H7 (cell line): ENCODE measurements around the gene UTP4. TPM values are rescaled to one million over a fixed set of nuclear protein-coding genes. Genes with fewer than 3 reads are reported as not detected.

Experiments used
- DNase-seq: peaks from one replicate; pipeline ENCODE4 v3.0.0; 2012
- H3K27me3 ChIP-seq: 2 replicates; pipeline ENCODE4 v1.6.0; 2011; ENCODE audit warnings: mild to moderate bottlenecking, low read length; ENCODE audit not compliant: control insufficient read depth, insufficient read depth
- H3K36me3 ChIP-seq: replicated peaks from 2 replicates; pipeline ENCODE4 v1.5.1; 2011; ENCODE audit warnings: low read length; ENCODE audit not compliant: control insufficient read depth, insufficient read depth
- H3K4me3 ChIP-seq: 2 replicates; pipeline ENCODE4 v1.5.1; 2011; ENCODE audit warnings: low read depth, mild to moderate bottlenecking, control low read depth, low read length, moderate library complexity; ENCODE audit not compliant: insufficient read depth
- total RNA-seq: library from RNA; depleted of rRNA; stranded (reverse); fragments of >200 nt; shearing (Covaris generic); gene quantifications from 2 replicates; pipeline ENCODE4 v1.2.3, GENCODE V29; 2014

The UTP4 gene
- total RNA-seq, 1 experiment from 2014 or later: 27.7 TPM

DNA sequence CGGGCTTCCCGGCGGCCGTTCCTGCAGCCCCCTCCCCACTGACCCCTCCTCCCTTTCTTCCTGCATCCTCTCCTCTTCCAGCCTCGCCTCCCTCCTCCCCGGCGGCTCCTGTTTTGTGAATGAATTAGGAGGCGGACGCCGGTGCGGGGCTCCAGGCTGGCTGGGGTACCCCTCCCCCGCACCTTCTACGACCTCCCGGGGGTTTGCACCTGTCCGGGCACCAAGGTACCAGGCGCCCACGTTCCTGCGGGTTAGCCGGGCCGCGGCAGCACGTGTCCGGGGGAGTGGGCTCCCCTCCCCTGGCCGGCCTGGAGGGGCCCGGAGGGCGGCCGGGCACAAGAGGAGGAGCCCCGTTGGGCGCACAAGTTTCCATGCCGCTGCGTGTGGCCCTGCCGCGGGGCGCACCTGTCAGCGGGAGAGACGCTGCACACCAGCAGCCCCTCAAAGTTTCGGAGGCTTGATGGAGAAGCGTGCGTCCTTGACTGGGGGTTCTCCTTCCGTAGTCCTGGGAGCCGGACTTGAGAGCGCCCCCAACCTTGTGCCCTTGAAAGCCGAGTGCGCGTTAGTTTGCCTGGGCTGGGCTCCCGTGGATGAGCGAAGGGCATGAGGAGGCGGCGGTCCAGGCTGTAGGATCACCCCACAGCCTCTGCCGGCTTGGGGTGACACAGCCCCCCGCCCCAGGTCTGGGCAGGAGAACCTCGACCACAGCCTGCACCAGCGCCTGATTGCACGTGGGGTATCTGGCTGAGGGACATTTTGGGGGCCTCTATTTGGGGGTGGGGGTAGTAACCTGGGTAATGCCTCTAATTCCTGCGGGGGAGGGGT lies 25.7 kb upstream of the UTP4 start:
- peak overlapping the region; percentile 81 for H3K4me3 ChIP-seq
- peaks cover 19% of the 10 kb centered on the region for H3K36me3 ChIP-seq
- no peaks in the 10 kb centered on the region; the same call in 1 of the 2 replicates for H3K27me3 ChIP-seq
- peak; percentile 93 for DNase-seq

DNA sequence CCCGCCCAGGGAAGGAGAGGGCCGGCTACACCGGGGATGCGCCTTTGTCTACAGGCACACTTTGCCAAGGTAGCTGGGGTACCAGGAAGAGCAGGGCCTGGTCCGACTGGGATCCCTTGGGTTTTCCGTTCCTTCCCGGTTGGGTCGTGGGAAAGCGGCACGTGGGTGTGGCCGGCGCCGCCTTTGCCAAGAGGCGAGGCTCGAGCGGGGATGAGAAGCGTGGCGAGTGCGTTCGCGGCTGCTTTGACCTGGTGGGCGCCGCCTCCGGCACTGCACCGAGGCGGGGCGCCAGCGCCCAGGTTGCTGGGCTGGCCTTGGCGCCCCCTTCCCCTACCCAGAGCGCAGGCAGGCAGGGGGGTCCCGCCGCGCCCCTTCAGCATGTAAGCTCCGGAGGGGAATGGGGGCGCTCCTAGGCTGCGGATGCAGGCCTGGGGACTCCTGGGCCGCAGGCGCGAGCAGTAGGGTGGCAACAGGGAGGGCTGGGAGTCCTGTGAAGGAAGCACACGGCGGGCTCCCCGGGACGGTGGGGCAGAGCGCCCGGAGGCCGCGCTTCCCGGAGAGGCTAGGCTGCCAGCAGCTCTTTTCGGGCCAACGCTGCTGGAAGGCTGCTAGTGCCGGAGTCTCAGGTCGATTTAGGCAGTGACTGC lies 25.0 kb upstream of the UTP4 start:
- DNase-seq: peak; percentile 87
- Histone ChIP-seq H3K36me3 (peaks cover 25% of the 10 kb centered on the region), H3K27me3 (no peaks in the 10 kb centered on the region; the same call in 1 of the 2 replicates), H3K4me3 (peak overlapping the region; percentile 81)

DNA sequence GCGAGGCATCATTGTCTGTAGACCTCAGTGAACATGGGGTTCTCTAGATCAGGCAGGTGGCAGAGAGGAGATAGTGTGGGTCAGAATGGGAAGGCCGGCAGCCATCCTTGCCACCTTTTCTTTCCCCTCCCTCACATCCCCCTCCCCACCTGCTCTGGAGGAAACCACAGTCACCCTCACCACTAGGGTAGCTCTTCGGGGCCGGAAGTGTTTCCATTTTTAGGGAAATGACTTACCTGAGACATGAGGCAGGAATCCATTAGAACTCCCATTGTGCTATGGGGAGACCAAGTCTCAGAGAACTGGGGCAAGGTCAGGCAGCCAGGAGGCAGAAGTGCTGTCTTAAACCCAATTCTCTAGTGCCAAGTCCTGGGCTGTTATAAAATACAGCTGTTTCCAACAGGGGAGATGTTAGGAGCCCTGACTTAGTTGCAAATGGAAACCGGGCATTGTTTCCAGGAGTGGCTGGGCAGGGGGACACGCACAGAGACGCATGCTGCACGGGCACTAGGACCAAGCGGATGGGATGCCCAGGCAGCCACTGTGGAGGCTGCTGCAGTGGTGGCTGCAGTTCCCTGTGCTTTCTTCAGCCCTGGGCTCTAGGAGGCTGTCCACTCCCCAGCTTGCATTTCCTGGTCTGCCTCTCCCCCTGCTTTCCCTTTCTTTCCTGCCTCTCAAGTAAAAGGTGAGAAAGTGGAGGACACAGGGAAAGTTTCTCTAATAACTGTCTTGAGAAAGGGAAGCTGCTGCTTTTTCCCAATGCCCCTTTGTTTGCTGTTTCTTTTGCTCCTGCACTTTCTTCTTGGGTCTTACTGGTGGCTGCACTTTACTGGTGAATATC lies 24.2 kb upstream of the UTP4 start:
- peak; percentile 88 for DNase-seq
- peak overlapping the region; percentile 81 for H3K4me3 ChIP-seq
- H3K36me3 ChIP-seq: peaks cover 27% of the 10 kb centered on the region
- H3K27me3 ChIP-seq: no peaks in the 10 kb centered on the region; the same call in 1 of the 2 replicates

DNA sequence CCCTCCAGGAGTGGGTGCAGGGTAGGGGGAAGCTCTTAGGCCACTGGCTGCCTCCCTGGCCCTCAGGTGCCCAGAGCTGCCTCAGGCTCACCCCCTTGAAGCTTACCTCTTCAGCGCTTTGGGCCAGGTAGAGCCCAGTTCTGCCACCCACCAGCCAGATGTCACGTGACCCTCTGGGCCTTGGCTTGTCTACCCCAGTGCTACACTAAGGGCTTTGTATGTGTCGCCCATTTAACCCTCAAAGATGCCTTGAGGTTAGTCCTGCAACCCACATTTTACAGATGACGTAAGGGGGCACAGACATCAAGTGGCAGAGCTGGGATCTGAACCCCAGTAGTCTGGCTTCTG lies 23.6 kb upstream of the UTP4 start:
- H3K4me3 ChIP-seq: peak overlapping the region; percentile 81; the same call in 1 of the 2 replicates

DNA sequence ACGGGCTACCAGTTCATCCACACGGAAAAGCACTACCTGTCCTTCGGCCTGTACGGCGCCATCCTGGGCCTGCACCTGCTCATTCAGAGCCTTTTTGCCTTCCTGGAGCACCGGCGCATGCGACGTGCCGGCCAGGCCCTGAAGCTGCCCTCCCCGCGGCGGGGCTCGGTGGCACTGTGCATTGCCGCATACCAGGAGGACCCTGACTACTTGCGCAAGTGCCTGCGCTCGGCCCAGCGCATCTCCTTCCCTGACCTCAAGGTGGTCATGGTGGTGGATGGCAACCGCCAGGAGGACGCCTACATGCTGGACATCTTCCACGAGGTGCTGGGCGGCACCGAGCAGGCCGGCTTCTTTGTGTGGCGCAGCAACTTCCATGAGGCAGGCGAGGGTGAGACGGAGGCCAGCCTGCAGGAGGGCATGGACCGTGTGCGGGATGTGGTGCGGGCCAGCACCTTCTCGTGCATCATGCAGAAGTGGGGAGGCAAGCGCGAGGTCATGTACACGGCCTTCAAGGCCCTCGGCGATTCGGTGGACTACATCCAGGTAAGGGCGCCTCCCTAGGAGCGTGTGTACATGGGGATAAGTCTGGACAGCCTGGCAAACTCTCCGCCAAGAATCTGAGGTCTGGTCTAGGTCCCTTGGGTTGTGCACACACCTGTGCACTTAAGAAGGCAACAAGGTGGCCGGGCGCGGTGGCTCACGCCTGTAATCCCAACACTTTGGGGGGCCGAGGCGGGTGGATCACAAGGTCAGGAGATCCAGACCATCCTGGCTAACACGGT lies 22.8 kb upstream of the UTP4 start:
- H3K36me3 ChIP-seq: peaks cover 40% of the 10 kb centered on the region
- no peak for DNase-seq

More for the DNA sequence above, 23.6 kb upstream of the UTP4 start:
- H3K36me3 ChIP-seq: peaks cover 33% of the 10 kb centered on the region
- peak; percentile 39 for DNase-seq
- H3K27me3 ChIP-seq: no peaks in the 10 kb centered on the region

DNA sequence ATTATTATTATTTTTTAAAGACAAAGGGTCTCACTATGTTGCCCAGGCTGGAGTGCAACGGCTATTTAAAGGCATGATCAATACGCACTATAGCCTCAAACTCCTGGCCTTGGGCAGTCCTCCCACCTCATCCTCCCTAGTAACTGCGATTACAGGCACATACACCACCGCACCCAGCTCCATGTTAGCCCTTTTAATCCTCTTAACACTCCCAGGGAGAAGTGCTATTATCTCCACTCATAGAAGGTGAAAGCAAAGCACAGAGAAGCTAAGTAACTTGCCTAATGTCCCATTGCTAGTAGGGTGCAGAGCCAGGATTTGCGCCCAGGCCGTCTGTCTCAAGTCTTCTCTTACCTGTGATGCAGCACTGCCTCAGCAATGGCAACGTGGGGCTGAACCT lies 22.0 kb upstream of the UTP4 start:
- DNase-seq: no peak
- H3K27me3 ChIP-seq: no peaks in the 10 kb centered on the region
- H3K36me3 ChIP-seq: peaks cover 47% of the 10 kb centered on the region
- no peak overlapping the region for H3K4me3 ChIP-seq

More for the DNA sequence above, 22.8 kb upstream of the UTP4 start:
- Histone ChIP-seq H3K4me3 (no peak overlapping the region), H3K27me3 (no peaks in the 10 kb centered on the region)

DNA sequence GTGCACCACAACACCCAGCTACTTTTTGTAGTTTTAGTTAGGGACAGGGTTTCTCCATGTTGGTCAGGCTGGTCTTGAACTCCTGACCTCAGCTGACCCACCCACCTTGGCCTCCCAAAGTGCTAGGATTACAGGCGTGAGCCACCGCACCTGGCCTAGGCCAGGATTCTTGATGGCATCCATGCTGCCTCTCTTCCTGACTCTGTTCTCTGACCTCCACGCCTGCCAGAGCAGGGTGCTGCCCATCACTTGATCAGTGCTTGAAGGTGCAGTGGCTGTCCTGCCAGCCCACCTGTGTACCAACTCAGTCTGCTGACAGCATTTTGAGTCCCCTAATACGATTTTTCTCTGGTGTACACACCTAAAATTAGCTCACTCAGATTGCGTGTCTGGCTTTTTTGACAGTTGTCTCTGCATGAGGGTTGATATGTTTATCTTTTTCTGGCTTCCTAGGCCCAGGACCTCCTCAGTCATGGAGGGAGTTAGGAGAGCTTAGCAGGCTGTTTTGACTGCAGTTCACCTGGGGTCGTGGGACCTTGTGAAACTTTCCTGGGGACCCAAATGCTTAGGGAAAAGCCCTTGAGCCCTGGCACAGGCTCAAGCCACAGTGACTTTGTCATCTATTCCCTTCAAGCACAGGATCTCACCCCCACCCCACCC lies 21.1 kb upstream of the UTP4 start:
- no peak for DNase-seq
- Histone ChIP-seq H3K27me3 (no peaks in the 10 kb centered on the region), H3K36me3 (peaks cover 54% of the 10 kb centered on the region), H3K4me3 (no peak overlapping the region)

DNA sequence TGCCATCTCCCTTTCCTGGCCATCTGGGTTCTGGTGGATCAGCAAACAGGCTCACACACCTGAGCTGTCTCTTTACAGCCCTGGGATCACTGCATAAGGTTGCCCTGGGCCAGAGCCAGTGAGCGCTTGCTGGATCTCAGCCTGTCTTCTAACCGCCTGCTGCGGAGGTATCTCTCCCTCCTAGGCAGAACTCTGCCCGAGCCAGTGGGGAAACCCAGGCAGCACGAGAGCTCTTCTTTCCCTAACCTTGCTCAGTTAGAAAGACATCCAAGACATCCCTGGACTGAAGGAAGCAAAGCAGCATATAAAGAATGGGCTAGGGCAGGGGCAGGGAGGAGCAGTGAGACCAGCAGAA lies 20.6 kb upstream of the UTP4 start:
- DNase-seq: no peak
- Histone ChIP-seq H3K27me3 (no peaks in the 10 kb centered on the region), H3K4me3 (no peak overlapping the region), H3K36me3 (peaks cover 59% of the 10 kb centered on the region)

DNA sequence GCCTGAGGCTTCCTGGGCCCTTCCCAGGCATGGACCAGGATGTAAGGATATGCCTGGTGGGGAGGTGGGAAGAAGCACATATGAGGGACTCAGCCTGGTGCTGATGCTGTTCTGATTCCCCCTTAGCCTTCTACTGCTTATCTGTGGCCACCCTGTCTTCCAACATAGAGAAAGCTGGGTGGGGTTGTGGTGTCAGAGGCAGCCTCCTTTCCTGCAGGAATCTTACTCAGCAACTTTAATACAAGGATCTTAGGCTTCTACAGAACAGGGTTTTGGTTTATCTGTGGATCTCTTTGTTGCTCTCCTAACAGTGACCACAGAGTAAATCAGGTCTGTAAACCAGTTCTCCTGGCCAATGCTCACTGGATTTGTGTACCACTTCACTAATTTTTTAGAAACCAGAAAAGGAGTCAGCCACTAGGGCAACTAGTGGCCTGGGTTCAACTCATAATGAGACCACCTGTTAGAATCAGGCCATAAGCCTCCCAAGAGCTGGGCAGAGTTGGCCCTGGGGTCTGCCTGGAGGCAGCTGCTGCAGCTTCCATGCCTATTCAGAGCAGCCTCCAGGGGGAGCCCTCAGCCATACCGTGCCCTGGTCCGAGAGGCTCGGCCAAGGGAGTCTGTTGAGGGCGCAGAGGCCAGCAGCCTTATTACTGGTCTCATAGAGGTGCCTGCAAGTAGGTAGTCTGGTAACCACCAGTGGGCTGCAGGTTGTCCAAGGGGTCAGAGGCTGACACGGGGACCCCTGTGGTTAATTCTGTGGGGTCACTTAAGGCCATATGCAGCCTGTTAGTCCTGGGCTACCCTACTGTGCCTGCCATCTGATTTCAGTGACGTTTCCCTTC lies 19.9 kb upstream of the UTP4 start:
- peak; percentile 91 for DNase-seq
- H3K27me3 ChIP-seq: no peaks in the 10 kb centered on the region
- H3K4me3 ChIP-seq: no peak overlapping the region
- peaks cover 63% of the 10 kb centered on the region for H3K36me3 ChIP-seq

DNA sequence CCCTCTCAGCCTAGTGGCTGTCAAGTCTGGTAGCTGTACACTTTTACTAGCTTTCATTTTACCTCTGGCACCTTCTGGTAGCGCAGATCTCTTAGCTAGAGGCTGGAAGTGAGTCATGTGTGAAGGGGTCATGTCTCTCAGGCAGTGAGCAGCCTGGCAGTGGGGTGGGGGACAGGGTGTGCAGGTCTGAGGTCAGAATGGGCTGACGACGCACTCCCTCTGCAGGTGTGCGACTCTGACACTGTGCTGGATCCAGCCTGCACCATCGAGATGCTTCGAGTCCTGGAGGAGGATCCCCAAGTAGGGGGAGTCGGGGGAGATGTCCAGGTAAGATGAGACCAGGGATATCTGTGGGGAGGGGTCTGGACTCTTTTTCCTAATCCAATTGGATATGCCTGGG lies 19.2 kb upstream of the UTP4 start:
- peaks cover 64% of the 10 kb centered on the region for H3K36me3 ChIP-seq
- no peak for DNase-seq
- H3K4me3 ChIP-seq: no peak overlapping the region
- no peaks in the 10 kb centered on the region for H3K27me3 ChIP-seq

DNA sequence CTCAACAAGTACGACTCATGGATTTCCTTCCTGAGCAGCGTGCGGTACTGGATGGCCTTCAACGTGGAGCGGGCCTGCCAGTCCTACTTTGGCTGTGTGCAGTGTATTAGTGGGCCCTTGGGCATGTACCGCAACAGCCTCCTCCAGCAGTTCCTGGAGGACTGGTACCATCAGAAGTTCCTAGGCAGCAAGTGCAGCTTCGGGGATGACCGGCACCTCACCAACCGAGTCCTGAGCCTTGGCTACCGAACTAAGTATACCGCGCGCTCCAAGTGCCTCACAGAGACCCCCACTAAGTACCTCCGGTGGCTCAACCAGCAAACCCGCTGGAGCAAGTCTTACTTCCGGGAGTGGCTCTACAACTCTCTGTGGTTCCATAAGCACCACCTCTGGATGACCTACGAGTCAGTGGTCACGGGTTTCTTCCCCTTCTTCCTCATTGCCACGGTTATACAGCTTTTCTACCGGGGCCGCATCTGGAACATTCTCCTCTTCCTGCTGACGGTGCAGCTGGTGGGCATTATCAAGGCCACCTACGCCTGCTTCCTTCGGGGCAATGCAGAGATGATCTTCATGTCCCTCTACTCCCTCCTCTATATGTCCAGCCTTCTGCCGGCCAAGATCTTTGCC lies 18.0 kb upstream of the UTP4 start:
- DNase-seq: no peak
- no peak overlapping the region for H3K4me3 ChIP-seq
- no peaks in the 10 kb centered on the region for H3K27me3 ChIP-seq
- H3K36me3 ChIP-seq: peaks cover 72% of the 10 kb centered on the region

DNA sequence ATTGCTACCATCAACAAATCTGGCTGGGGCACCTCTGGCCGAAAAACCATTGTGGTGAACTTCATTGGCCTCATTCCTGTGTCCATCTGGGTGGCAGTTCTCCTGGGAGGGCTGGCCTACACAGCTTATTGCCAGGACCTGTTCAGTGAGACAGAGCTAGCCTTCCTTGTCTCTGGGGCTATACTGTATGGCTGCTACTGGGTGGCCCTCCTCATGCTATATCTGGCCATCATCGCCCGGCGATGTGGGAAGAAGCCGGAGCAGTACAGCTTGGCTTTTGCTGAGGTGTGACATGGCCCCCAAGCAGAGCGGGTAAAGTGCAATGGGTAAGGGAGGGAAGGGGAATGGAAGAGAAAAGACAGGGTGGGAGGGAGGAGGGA lies 17.5 kb upstream of the UTP4 start:
- DNase-seq: no peak
- H3K36me3 ChIP-seq: peaks cover 69% of the 10 kb centered on the region
- H3K27me3 ChIP-seq: no peaks in the 10 kb centered on the region
- no peak overlapping the region for H3K4me3 ChIP-seq

DNA sequence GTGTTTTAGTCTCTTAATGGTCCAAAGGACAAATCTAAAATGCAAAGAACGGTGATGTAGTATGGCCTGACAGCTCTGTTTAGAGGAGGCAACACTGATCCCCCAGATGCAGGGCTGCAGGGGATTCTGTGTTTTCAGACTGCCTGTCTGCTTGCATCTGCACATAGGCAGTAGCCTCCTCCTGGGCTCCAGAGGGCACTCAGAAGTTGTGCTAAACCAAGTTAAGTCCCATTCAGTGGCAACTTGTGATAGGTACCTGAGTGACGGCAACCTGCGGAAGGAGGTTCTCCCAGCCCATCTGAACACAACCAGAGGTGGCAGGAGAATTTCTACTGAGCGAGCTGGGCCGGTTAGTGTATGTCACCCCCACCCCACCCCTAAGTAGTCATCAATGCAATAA lies 17.1 kb upstream of the UTP4 start:
- peaks cover 68% of the 10 kb centered on the region for H3K36me3 ChIP-seq
- no peaks in the 10 kb centered on the region for H3K27me3 ChIP-seq
- no peak overlapping the region for H3K4me3 ChIP-seq
- DNase-seq: peak; percentile 6
